ENCODE data around the gene SLC1A2. TPM values are rescaled to one million over a fixed set of nuclear protein-coding genes. Genes with fewer than 3 reads are reported as not detected.
A peak's percentile ranks its signal among the peaks of the same experiment; 100 is the strongest.

SLC1A2 gene
- total and polyA plus RNA-seq, 7 experiments from 2014 or later: 0.13 to 0.69 (median 0.24) TPM; not detected in 4

DNA sequence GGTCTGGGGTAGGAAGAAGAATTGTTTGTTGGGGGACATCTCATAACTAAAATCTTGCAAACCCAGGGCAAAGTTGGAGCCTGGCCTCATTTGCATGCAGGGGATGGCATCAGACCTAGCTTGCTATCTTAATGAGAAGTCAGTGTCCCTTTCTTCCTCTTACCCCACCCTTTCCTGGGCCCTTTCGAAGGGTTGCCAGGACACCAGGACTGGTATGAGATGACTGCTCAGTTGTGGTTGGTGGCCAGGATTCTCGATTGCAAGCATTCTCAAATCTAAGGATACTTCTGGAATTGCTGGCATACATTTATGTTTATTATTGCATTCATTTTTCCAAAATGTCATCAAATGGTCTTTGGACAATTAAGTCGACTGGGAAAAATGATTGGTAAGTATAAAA, 131.0 kb downstream of the SLC1A2 start:
- Mint-ChIP-seq H3K4me3 (no peak overlapping the region), H3K27ac (no peak overlapping the region), H3K4me1 (peaks cover 3 to 28% (median 14%) of the 10 kb centered on the region in 7 donors), H3K9me3 (peaks cover 0 to 5% (median 0%) of the 10 kb centered on the region in 11 donors), H3K27me3 (peaks cover 0 to 3% (median 0%) of the 10 kb centered on the region in 5 donors), H3K36me3 (peaks cover 0 to 11% (median 0%) of the 10 kb centered on the region in 5 donors)
- ChIA-PET POLR2A (no interaction called here), CTCF (no interaction called here)
- Histone ChIP-seq H3K27ac (ENCODE audit: low read depth, low read length) (no peak overlapping the region), H3K4me1 (ENCODE audit: control insufficient read depth in 2 of 2, insufficient read depth in 2 of 2, low read length in 2 of 2) (peaks cover 0 to 9% of the 10 kb centered on the region in 2 donors), H3K36me3 (ENCODE audit: control insufficient read depth in 2 of 3, insufficient read depth in 3 of 3, low read length in 3 of 3) (no peaks in the 10 kb centered on the region), H3K4me3 (ENCODE audit: low read length) (no peak overlapping the region), H3K9me3 (ENCODE audit: control insufficient read depth in 2 of 3, low read length in 3 of 3) (no peaks in the 10 kb centered on the region), H3K27me3 (ENCODE audit: control insufficient read depth in 2 of 2, insufficient read depth in 2 of 2, low read length in 2 of 2) (no peaks in the 10 kb centered on the region)
- intact Hi-C loops (cut with micrococcal nuclease): loop anchor here in 1 of 2 donors (5.0 kb wide), 1 partner anchor 46 kb away; no protein-coding TSS in a partner anchor
- DNase-seq (no peak), ATAC-seq (no peak)

DNA sequence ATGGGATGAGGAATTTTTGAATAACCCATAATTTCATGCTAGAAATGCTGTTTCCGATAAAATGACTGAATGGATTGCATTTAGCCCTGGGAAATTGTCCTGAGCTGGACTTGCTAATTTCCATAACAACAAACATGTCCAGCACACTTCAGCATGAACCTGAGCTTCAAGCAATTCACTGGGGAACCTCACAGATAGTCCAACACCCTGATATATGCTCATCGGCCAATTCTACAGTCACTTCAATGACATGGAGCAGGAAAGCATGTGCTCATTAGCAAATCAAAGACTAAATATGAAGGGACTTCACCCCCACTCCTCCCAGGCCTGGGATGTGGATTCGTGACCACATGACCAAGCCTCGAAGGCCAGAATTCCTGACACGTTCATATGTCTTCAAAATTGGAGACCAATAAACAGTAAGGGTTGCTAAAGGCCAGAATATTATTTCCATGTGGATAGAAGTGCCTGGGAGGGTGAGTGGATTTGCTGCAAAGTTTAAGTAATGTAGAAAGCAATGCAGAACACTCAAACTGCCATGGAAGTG, 131.9 kb downstream of the SLC1A2 start:
- CTCF ChIA-PET: no interaction called here
- Histone ChIP-seq H3K4me3 (ENCODE audit: low read length) (no peak overlapping the region), H3K27ac (ENCODE audit: low read depth, low read length) (no peak overlapping the region), H3K9me3 (ENCODE audit: control insufficient read depth in 2 of 3, low read length in 3 of 3) (no peaks in the 10 kb centered on the region), H3K36me3 (ENCODE audit: control insufficient read depth in 2 of 3, insufficient read depth in 3 of 3, low read length in 3 of 3) (no peaks in the 10 kb centered on the region), H3K4me1 (ENCODE audit: control insufficient read depth in 2 of 2, insufficient read depth in 2 of 2, low read length in 2 of 2) (peaks cover 0 to 1% of the 10 kb centered on the region in 2 donors), H3K27me3 (ENCODE audit: control insufficient read depth in 2 of 2, insufficient read depth in 2 of 2, low read length in 2 of 2) (no peaks in the 10 kb centered on the region)
- H3K4me3 Mint-ChIP-seq: no peak overlapping the region
- H3K9me3 Mint-ChIP-seq: peaks cover 0 to 5% (median 0%) of the 10 kb centered on the region in 11 donors
- peaks cover 0 to 11% (median 0%) of the 10 kb centered on the region in 5 donors for H3K36me3 Mint-ChIP-seq
- H3K27me3 Mint-ChIP-seq: no peaks in the 10 kb centered on the region
- ATAC-seq: no peak
- DNase-seq: no peak
- no peak overlapping the region for H3K27ac Mint-ChIP-seq
- POLR2A ChIA-PET: no interaction called here
- H3K4me1 Mint-ChIP-seq: peaks cover 0 to 27% (median 11%) of the 10 kb centered on the region in 7 donors
- intact Hi-C loops (cut with micrococcal nuclease): loop anchor here in 1 of 2 donors (5.0 kb wide), 1 partner anchor 45 kb away; no protein-coding TSS in a partner anchor

DNA sequence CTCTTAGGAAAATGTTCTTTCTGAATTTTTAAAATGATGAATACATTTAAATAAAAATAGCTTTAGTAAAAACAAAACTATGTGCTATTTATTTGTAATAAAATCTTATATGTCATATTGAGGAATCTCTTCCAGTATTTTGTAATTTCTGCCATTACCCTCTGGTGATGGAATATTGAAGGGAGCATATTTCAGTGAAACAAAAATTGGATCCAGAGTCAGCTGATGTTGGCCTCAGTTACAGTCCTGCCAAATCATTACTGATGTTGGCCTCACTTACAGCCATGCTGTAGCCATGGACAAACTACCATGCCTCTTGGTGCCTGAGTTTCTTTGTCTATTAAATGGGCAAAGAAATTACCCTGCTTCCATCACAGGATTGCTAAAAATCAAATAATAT, 133.2 kb downstream of the SLC1A2 start:
- peaks cover 0 to 24% (median 5%) of the 10 kb centered on the region in 7 donors for H3K4me1 Mint-ChIP-seq
- peaks cover 0 to 11% (median 0%) of the 10 kb centered on the region in 5 donors for H3K36me3 Mint-ChIP-seq
- POLR2A ChIA-PET: interaction anchor here (0.6 kb wide), 1 partner anchor 82 kb away, joined by 3 read pairs; no protein-coding TSS in a partner anchor
- Histone ChIP-seq H3K27me3 (ENCODE audit: control insufficient read depth in 2 of 2, insufficient read depth in 2 of 2, low read length in 2 of 2) (no peaks in the 10 kb centered on the region), H3K27ac (ENCODE audit: low read depth, low read length) (no peak overlapping the region), H3K36me3 (ENCODE audit: control insufficient read depth in 2 of 3, insufficient read depth in 3 of 3, low read length in 3 of 3) (no peaks in the 10 kb centered on the region), H3K4me3 (ENCODE audit: low read length) (no peak overlapping the region), H3K9me3 (ENCODE audit: control insufficient read depth in 2 of 3, low read length in 3 of 3) (no peaks in the 10 kb centered on the region), H3K4me1 (ENCODE audit: control insufficient read depth in 2 of 2, insufficient read depth in 2 of 2, low read length in 2 of 2) (no peaks in the 10 kb centered on the region)
- CTCF ChIA-PET: no interaction called here
- H3K27ac Mint-ChIP-seq: no peak overlapping the region
- no peak for DNase-seq
- intact Hi-C loops (cut with micrococcal nuclease): loop anchor here in 1 of 2 donors (5.0 kb wide), 1 partner anchor 44 kb away; no protein-coding TSS in a partner anchor
- ATAC-seq: no peak
- H3K27me3 Mint-ChIP-seq: no peaks in the 10 kb centered on the region
- H3K9me3 Mint-ChIP-seq: peaks cover 0 to 5% (median 0%) of the 10 kb centered on the region in 11 donors
- no peak overlapping the region for H3K4me3 Mint-ChIP-seq

GRCh38 chr11:35285471-35285870, 133.9 kb downstream of the SLC1A2 start:
- H3K9me3 Mint-ChIP-seq: peaks cover 0 to 5% (median 0%) of the 10 kb centered on the region in 11 donors
- DNase-seq (no peak), ATAC-seq (no peak)
- ChIA-PET POLR2A (interaction anchor here (0.6 kb wide), 1 partner anchor 83 kb away, joined by 3 read pairs; no protein-coding TSS in a partner anchor), CTCF (no interaction called here)
- H3K4me1 Mint-ChIP-seq: peaks cover 0 to 24% (median 5%) of the 10 kb centered on the region in 7 donors
- no peaks in the 10 kb centered on the region for H3K36me3 ChIP-seq (ENCODE audit: control insufficient read depth in 2 of 3, insufficient read depth in 3 of 3, low read length in 3 of 3)
- H3K4me3 Mint-ChIP-seq: no peak overlapping the region
- intact Hi-C loops (cut with micrococcal nuclease): loop anchor here in 1 of 2 donors (5.0 kb wide), 1 partner anchor 43 kb away; no protein-coding TSS in a partner anchor
- H3K27ac ChIP-seq (ENCODE audit: low read depth, low read length): no peak overlapping the region
- no peaks in the 10 kb centered on the region for H3K27me3 Mint-ChIP-seq
- no peak overlapping the region for H3K4me3 ChIP-seq (ENCODE audit: low read length)
- no peaks in the 10 kb centered on the region for H3K9me3 ChIP-seq (ENCODE audit: control insufficient read depth in 2 of 3, low read length in 3 of 3)
- H3K27me3 ChIP-seq (ENCODE audit: control insufficient read depth in 2 of 2, insufficient read depth in 2 of 2, low read length in 2 of 2): no peaks in the 10 kb centered on the region
- H3K36me3 Mint-ChIP-seq: peaks cover 0 to 12% (median 0%) of the 10 kb centered on the region in 5 donors
- H3K4me1 ChIP-seq (ENCODE audit: control insufficient read depth in 2 of 2, insufficient read depth in 2 of 2, low read length in 2 of 2): no peaks in the 10 kb centered on the region
- peak overlapping the region in 1 of 9 donors; percentile 1 for H3K27ac Mint-ChIP-seq

DNA sequence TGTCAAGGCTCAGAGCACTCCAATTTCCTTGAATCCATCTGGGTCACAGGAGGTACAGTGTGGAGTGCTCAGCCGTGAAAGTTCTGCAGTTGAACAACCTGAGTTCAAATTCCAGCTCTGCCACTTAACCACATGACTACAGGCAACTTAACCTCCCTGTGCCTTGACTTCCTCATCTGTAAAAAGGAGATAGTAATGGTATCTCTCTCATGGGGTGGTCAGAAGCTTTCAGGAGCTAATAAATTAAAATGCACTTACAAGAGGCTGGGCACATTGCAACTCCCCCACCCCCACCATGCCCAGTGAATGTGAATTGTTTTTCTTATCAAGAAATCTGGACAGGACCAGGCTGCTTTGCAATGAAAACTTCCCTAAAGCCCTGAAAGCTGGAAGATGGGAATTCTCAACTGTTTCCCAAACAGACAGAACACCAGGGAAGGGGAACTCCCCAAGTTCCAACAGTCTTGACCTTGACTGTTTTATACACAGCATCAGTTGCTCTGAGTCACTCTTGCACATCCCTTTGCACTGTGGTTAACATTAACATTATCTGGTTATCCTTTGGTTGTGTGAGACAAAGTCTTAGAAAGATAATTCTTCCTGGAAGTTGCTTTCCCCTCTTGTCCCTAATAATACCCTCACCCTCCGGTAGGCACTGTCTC, 137.0 kb downstream of the SLC1A2 start:
- Histone ChIP-seq H3K36me3 (ENCODE audit: control insufficient read depth in 2 of 3, insufficient read depth in 3 of 3, low read length in 3 of 3) (no peaks in the 10 kb centered on the region), H3K4me1 (ENCODE audit: control insufficient read depth in 2 of 2, insufficient read depth in 2 of 2, low read length in 2 of 2) (no peaks in the 10 kb centered on the region), H3K4me3 (ENCODE audit: low read length) (no peak overlapping the region), H3K27ac (ENCODE audit: low read depth, low read length) (no peak overlapping the region), H3K9me3 (ENCODE audit: control insufficient read depth in 2 of 3, low read length in 3 of 3) (no peaks in the 10 kb centered on the region), H3K27me3 (ENCODE audit: control insufficient read depth in 2 of 2, insufficient read depth in 2 of 2, low read length in 2 of 2) (no peaks in the 10 kb centered on the region)
- Mint-ChIP-seq H3K27me3 (no peaks in the 10 kb centered on the region), H3K27ac (peak overlapping the region in 3 of 9 donors; percentile 14 to 93 (median 30)), H3K36me3 (peaks cover 0 to 15% (median 4%) of the 10 kb centered on the region in 5 donors), H3K9me3 (peaks cover 0 to 5% (median 0%) of the 10 kb centered on the region in 11 donors), H3K4me1 (peaks cover 0 to 10% (median 7%) of the 10 kb centered on the region in 7 donors), H3K4me3 (peak overlapping the region in 1 of 10 donors; percentile 10)
- POLR2A ChIA-PET: interaction anchor here (1.3 kb wide), 1 partner anchor 8 kb away, joined by 3 read pairs; no protein-coding TSS in a partner anchor
- intact Hi-C loops (cut with micrococcal nuclease): loop anchor here in 1 of 2 donors (1.0 kb wide), 1 partner anchor 10 kb away; no protein-coding TSS in a partner anchor
- DNase-seq: no peak
- ATAC-seq: peak; percentile 49
- CTCF ChIA-PET: interaction anchor here (0.6 kb wide), 1 partner anchor 816 kb away, joined by 3 read pairs; no protein-coding TSS in a partner anchor

DNA sequence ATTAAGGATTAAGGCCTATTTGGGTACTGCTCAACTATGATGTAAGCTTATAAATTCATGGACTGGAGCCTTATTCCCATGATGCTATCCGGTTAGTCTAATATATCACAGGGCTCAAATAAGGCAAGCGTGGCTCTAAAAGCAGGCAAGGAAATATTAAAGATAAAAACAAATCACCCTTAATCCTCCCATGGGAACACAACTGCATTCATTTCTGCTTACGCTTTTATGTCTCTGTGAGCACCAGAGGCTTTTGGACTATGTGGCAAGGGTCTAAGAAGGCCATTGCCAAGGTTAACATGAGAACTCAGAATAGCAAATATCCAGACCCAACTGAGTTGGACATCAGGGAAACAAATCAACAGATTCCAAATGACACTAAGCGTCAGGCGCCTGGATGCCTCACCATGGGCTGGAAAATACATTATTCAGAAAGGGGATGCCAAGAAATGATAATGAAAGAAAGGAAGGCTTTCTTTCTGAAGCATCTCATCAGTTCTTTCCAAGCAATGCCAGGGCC, 138.1 kb downstream of the SLC1A2 start:
- ChIA-PET POLR2A (no interaction called here), CTCF (no interaction called here)
- Histone ChIP-seq H3K9me3 (ENCODE audit: control insufficient read depth in 2 of 3, low read length in 3 of 3) (no peaks in the 10 kb centered on the region), H3K4me1 (ENCODE audit: control insufficient read depth in 2 of 2, insufficient read depth in 2 of 2, low read length in 2 of 2) (no peaks in the 10 kb centered on the region), H3K27ac (ENCODE audit: low read depth, low read length) (no peak overlapping the region), H3K4me3 (ENCODE audit: low read length) (no peak overlapping the region), H3K27me3 (ENCODE audit: control insufficient read depth in 2 of 2, insufficient read depth in 2 of 2, low read length in 2 of 2) (no peaks in the 10 kb centered on the region), H3K36me3 (ENCODE audit: control insufficient read depth in 2 of 3, insufficient read depth in 3 of 3, low read length in 3 of 3) (no peaks in the 10 kb centered on the region)
- Mint-ChIP-seq H3K4me3 (no peak overlapping the region), H3K4me1 (peaks cover 3 to 15% (median 9%) of the 10 kb centered on the region in 7 donors), H3K9me3 (peaks cover 0 to 4% (median 0%) of the 10 kb centered on the region in 11 donors), H3K36me3 (peaks cover 0 to 11% (median 4%) of the 10 kb centered on the region in 5 donors), H3K27me3 (no peaks in the 10 kb centered on the region), H3K27ac (no peak overlapping the region)
- DNase-seq (no peak), ATAC-seq (no peak)
- intact Hi-C loops (cut with micrococcal nuclease): no loop called here
